Skeletal muscle satellite cell (primary cell): ENCODE results near the gene SCRT2.

Source experiments
- H3K27me3 ChIP-seq: 2 replicates; pipeline ENCODE4 v1.7.0; 2013; ENCODE audit warnings: low read length; ENCODE audit not compliant: control insufficient read depth, insufficient read depth
- H3K36me3 ChIP-seq: 2 replicates; pipeline ENCODE4 v1.7.0; 2013; ENCODE audit warnings: mild to moderate bottlenecking, control low read depth, low read length; ENCODE audit not compliant: insufficient read depth
- H3K4me1 ChIP-seq: 2 replicates; pipeline ENCODE4 v1.7.0; 2013; ENCODE audit warnings: low read length; ENCODE audit not compliant: control insufficient read depth, insufficient read depth
- H3K4me2 ChIP-seq: 2 replicates; pipeline ENCODE4 v1.7.0; 2013; ENCODE audit warnings: mild to moderate bottlenecking, low read length
- H3K4me3 ChIP-seq: 2 replicates; pipeline ENCODE4 v1.7.0; 2013; ENCODE audit warnings: low read length
- H3K9ac ChIP-seq: 2 replicates; pipeline ENCODE4 v1.7.0; 2013; ENCODE audit warnings: mild to moderate bottlenecking, low read depth, low read length, moderate library complexity
- H3K9me3 ChIP-seq: replicated peaks from 2 replicates; pipeline ENCODE4 v1.7.0; 2013; ENCODE audit warnings: mild to moderate bottlenecking, control low read depth, low read length

The SCRT2 gene

DNA sequence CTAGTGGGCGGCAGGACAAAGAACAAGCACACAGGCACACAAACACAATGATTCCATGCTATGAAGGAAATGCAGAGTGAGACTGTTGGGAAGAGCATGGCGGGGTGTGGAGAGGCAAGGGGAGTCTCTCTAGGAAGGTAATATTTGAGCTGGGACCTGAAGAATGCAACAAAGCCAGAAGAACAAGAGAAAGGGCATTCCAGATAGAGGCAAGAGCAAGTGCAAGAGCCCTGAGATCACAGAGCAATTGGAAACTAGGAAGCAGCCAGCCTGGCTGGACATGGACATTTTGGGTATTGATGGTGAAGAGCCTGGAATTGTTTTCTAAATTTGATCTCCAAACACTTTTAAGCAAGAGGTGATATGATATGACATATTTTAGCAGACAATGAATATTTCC is 38.0 kb downstream of the SCRT2 start:
- Histone ChIP-seq H3K36me3 (no peaks in the 10 kb centered on the region), H3K4me1 (no peaks in the 10 kb centered on the region), H3K27me3 (peaks cover 56% of the 10 kb centered on the region), H3K4me2 (no peak overlapping the region), H3K4me3 (no peak overlapping the region), H3K9me3 (no peaks in the 10 kb centered on the region), H3K9ac (no peak overlapping the region)

GRCh38 chr20:635893-636338 is 39.7 kb downstream of the SCRT2 start:
- Histone ChIP-seq H3K4me3 (no peak overlapping the region), H3K9me3 (no peaks in the 10 kb centered on the region), H3K27me3 (peaks cover 54% of the 10 kb centered on the region), H3K4me2 (no peak overlapping the region), H3K4me1 (no peaks in the 10 kb centered on the region), H3K9ac (no peak overlapping the region), H3K36me3 (no peaks in the 10 kb centered on the region)

GRCh38 chr20:635028-635892 is 40.3 kb downstream of the SCRT2 start:
- Histone ChIP-seq H3K27me3 (peaks cover 48% of the 10 kb centered on the region), H3K36me3 (no peaks in the 10 kb centered on the region), H3K4me3 (no peak overlapping the region), H3K9me3 (no peaks in the 10 kb centered on the region), H3K9ac (no peak overlapping the region), H3K4me1 (no peaks in the 10 kb centered on the region), H3K4me2 (no peak overlapping the region)

GRCh38 chr20:634148-634925 is 41.3 kb downstream of the SCRT2 start:
- Histone ChIP-seq H3K9ac (no peak overlapping the region), H3K9me3 (no peaks in the 10 kb centered on the region), H3K4me2 (no peak overlapping the region), H3K36me3 (no peaks in the 10 kb centered on the region), H3K4me3 (no peak overlapping the region), H3K27me3 (peaks cover 48% of the 10 kb centered on the region), H3K4me1 (no peaks in the 10 kb centered on the region)

GRCh38 chr20:631101-631500 is 44.5 kb downstream of the SCRT2 start:
- Histone ChIP-seq H3K4me2 (no peak overlapping the region), H3K36me3 (no peaks in the 10 kb centered on the region), H3K27me3 (peaks cover 46% of the 10 kb centered on the region), H3K9ac (no peak overlapping the region), H3K4me1 (no peaks in the 10 kb centered on the region), H3K4me3 (no peak overlapping the region), H3K9me3 (no peaks in the 10 kb centered on the region)

DNA sequence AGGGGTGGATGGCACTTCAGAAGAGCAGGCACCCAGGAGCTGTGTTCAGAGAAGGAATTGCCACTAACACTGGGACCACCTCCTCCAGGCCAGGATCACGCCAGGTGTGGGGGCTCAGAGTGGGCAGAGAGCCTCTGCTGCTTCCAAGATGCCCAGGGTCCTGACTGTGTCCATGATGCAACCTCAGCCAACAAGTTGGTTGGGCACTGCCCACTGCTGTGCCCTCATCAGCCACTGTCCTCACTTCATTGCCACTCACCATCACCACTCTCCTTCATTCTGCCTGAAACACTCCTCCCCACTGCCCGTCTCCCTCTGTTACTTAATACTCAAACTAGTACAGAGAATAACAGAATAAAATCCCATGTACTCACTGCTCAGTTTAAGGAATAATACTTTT is 49.0 kb downstream of the SCRT2 start:
- Histone ChIP-seq H3K27me3 (peaks cover 50% of the 10 kb centered on the region), H3K9ac (no peak overlapping the region), H3K9me3 (no peaks in the 10 kb centered on the region), H3K4me3 (no peak overlapping the region), H3K36me3 (no peaks in the 10 kb centered on the region), H3K4me2 (no peak overlapping the region), H3K4me1 (no peaks in the 10 kb centered on the region)

DNA sequence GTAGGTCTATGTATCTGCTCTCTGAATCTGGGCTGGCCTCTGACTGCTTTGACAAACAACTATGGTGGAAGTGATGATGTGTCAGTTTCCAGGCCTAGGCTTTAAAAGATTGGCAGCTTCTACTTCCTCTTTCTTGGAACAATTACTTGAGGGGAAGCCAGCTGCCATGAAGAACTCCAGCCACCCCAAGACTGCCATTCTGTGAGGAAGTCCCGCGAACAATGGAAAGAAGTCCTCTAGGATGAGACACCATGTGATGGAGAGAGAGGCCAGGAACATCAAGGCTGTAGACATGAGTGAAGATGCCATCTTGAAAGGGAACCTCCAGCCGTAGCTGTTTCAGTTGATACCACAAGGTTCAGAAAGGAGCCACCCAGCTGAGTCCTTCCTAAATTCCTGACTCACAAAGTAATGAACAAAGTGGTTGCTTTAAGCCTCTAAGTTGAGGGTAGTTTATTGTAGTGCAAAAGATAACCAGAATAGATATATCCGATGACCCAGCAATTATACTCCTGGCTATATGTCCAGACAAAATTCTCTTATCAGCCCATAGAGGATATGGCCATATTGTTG is 50.2 kb downstream of the SCRT2 start:
- Histone ChIP-seq H3K36me3 (no peaks in the 10 kb centered on the region), H3K9ac (no peak overlapping the region), H3K4me1 (no peaks in the 10 kb centered on the region), H3K4me3 (no peak overlapping the region), H3K4me2 (no peak overlapping the region), H3K27me3 (peaks cover 61% of the 10 kb centered on the region), H3K9me3 (no peaks in the 10 kb centered on the region)

DNA sequence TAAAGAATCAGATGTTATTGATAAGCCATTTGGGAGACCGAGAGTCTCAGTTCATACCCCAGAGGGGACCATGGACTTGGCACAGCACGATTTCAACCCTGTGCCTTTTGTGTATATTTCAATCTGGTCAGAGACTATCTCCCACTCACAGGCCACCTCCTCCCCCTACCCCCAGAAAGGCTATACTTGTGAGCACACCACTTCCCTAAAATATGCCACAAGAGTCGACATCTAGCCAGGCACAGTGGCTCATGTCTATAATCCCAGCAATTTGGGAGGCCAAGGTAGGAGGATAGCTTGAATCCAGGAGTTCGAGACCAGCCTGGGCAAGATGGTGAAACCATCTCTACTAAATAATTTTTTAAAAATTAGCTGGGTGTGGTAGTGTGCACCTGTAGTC is 51.9 kb downstream of the SCRT2 start:
- Histone ChIP-seq H3K4me1 (no peaks in the 10 kb centered on the region), H3K9ac (no peak overlapping the region), H3K27me3 (peaks cover 63% of the 10 kb centered on the region), H3K36me3 (no peaks in the 10 kb centered on the region), H3K4me2 (no peak overlapping the region), H3K4me3 (no peak overlapping the region), H3K9me3 (no peaks in the 10 kb centered on the region)

DNA sequence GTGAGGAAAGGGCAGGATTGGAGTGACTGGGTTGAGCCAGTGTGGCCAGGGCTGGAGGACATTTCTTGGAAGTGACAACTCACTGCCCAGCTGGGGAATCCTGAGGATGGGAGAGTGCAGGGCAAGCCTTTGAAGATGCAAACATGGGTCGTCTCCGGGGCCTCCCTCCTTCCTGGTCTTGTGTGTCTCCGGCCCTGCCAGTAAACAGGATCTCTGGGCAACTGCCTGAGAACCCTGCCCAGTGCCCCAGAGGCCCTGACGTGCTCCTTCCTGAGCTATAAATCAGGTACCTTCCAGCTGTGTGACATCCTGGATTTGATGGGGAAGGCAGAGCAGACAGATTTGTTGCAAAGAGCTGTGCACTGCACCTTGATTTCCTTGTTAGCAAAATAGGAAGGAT is 52.6 kb downstream of the SCRT2 start:
- Histone ChIP-seq H3K4me3 (no peak overlapping the region), H3K4me2 (no peak overlapping the region), H3K9ac (no peak overlapping the region), H3K27me3 (peaks cover 63% of the 10 kb centered on the region), H3K4me1 (no peaks in the 10 kb centered on the region), H3K9me3 (peaks cover 6% of the 10 kb centered on the region), H3K36me3 (no peaks in the 10 kb centered on the region)

GRCh38 chr20:622161-622560 is 53.4 kb downstream of the SCRT2 start:
- peaks cover 66% of the 10 kb centered on the region for H3K27me3 ChIP-seq
- H3K4me3 ChIP-seq = no peak overlapping the region
- H3K9me3 ChIP-seq = peaks cover 9% of the 10 kb centered on the region
- no peak overlapping the region for H3K4me2 ChIP-seq
- no peaks in the 10 kb centered on the region for H3K36me3 ChIP-seq
- no peak overlapping the region for H3K9ac ChIP-seq
- H3K4me1 ChIP-seq = no peaks in the 10 kb centered on the region

- Histone ChIP-seq H3K27me3 (peaks cover 66% of the 10 kb centered on the region), H3K4me3 (no peak overlapping the region), H3K9ac (no peak overlapping the region), H3K36me3 (no peaks in the 10 kb centered on the region), H3K9me3 (peaks cover 9% of the 10 kb centered on the region), H3K4me2 (no peak overlapping the region), H3K4me1 (no peaks in the 10 kb centered on the region)
Measured at GRCh38 chr20:621125-621756, 54.4 kb downstream of the SCRT2 start.
